Parietal lobe (tissue), 2 donors: Measurements from ENCODE around the gene SPINK14. TPM values are rescaled to one million over a fixed set of nuclear protein-coding genes. Genes with fewer than 3 reads are reported as not detected.

Experiments used
- small RNA-seq: library from RNA; depleted of rRNA; stranded (forward); fragments of <200 nt; gene quantifications from one replicate; pipeline ENCODE3, GENCODE V24; 2014; ENCODE audit warnings: low replicate concordance
- total RNA-seq: library from RNA; depleted of rRNA; stranded (reverse); fragments of >200 nt; gene quantifications from one replicate; pipeline ENCODE4 v1.2.3, GENCODE V29; 2014

The SPINK14 gene
- total RNA-seq: not detected

GRCh38 chr5:148168246-148168645 lies at the start of gene SPINK14:
TSS of gene SPINK14 (plus strand) at chr5:148168546. CDS start at chr5:148169733, 1,187 bp downstream.

GRCh38 chr5:148202531-148203203 lies 34.3 kb downstream of the SPINK14 start, which contains the start of gene SPINK6:
TSS of gene SPINK6 (plus strand) at chr5:148203042. CDS start at chr5:148203097, 55 bp downstream.

Small RNA genes lying within 50 kb of the gene (small RNA-seq; reads per million reads assigned to genes)
- gene HMGN1P16: not detected

Other genes starting within 250 kb of the SPINK14 start
- gene SPINK5, start 104.6 kb upstream of the SPINK14 start, total RNA-seq: not detected
- not detected for gene SPINK6, start 34.5 kb downstream of the SPINK14 start, total RNA-seq
- gene MARCOL, start 70.0 kb downstream of the SPINK14 start, total RNA-seq: not detected
- not detected for gene SPINK13, start 100.2 kb downstream of the SPINK14 start, total RNA-seq
- gene SPINK7, start 143.9 kb downstream of the SPINK14 start, total RNA-seq: not detected
- gene SPINK9, start 167.0 kb downstream of the SPINK14 start, total RNA-seq: not detected
- 129 TPM for gene FBXO38, start 215.4 kb downstream of the SPINK14 start, total RNA-seq